ENCODE data around the gene TMEM132D.

Gene TMEM132D

DNA sequence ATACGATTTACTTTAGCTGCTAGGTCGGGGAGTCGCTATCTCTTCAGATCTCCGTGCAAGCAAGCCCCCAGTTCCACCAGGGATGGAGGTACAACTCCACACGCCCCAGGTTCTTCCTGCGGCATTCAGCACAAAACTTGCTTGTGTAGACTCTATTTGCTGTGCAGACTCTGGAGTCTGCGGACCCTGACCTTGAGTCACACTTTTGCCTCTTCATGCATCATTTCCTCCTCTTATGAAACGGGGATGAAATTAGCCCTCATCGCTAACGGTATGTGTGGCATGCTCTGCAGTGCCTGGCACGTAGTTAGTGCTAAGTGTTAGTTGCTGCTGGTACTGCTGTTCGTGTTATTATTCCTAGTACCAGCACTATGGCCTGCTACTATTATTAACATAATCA, 84.4 kb downstream of the TMEM132D start:
- no peak for DNase-seq

DNA sequence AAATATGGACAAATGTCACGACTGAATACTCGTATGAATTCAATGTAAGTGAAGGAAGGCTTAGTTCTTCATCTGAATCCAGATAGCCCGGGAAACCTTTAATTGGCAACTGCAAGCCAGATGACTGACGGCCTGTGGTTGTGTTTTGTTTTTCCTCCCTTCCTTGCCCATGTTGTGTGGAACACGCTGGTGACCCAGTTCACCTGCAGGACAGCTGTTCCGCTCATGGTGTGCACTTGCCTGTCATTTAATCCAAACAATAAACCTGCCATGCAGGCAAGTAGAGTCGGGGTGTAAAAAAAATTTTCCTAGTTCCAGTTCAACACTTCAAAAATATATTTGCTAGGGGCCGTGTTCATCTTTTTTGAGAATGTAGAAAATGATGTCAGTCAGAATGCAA, 88.0 kb downstream of the TMEM132D start:
- no peak for DNase-seq

DNA sequence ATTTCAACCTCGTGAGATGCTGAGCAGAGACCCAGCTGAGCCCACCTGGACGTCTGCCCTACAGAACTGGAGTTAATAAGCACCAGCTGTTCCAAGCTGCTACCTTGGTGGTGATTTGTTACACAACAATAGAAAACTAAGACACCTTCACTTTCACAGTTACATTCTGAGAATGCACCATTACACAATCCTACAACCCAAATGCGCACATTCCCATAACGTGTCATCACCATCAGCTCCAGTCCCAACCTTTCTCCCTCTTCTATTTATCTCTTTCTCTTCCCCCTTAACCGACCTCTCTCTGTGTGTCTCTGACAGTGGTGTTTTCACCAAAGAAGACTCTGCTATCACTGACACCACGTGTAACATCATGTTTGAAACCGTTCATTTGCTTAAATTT, 91.9 kb downstream of the TMEM132D start:
- no peak for DNase-seq

DNA sequence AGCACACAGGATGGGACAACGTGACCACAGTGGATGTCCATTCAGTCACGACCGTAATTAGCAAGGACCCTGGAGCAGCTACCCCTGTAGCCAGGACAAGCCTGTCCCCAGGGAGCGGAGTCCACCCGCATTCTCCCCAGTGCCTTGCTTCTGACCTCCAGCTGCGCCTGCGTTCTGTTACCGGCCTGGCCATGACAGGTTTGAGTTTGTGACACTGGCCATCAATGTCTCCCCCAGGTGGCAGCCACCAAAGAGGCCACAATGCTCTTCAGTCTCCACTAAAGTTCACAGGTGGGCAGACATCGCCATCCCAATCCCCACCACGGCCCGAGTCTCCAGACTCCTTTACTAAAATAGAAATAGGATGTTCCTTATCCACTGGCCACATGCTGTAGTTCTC, 96.7 kb downstream of the TMEM132D start:
- no peak for DNase-seq

DNA sequence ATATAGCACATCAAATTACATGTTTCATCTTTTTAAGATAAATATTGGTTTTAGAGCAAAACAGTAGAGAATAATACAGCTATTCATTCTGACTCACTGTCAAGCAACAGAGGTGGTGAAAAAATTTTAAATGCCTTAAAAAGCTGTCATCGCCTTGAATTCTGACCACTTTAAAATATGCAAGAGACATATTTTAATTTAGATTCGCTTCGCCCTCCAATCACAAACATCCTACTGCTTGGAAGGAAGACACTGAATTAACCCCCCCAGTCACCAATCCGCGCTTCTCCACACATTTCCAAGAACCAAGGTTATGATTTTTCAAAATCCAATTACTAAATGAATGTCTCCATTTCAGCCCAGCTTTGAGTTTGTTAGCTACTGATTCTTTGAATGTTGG, 112.4 kb downstream of the TMEM132D start:
- no peak for DNase-seq

DNA sequence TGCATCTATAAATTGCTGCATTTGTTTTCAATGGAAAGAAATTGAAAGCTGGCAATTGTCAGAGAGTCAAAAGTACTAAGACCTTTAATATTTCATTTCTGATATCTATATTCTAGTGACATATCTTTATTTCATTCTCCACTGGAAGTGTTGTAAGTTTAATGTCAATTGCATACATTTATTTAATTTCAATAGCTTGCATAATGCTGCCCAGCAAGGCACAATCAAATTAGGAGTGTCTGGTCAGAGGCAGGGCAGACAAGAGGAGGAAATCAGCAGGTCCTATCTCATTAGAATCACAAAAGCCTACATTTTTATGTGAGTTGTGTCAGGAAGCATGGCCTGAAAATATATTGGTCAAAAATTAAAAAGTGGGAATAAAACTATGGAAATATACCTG, 112.9 kb downstream of the TMEM132D start:
- no peak for DNase-seq

DNA sequence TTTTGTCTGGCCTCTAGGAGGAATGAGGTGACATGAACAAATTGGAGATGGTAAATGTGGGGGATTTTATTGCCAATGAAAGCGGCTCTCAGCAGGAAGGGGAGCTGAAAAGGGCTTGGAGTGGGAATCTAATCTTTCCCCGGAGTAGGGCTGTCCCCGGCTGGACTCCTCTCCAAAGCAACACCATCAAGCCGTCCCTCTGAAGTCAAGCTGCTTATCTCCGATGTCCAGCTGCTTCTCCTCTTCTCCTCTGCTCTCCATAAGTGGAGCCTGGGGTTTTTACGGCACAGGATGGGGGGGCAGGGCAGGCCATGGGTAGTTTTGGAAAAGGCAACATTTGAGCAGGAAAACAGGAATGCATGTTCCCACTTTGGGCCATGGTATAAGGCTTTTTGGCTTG, 113.5 kb downstream of the TMEM132D start:
- DNase-seq: no peak

DNA sequence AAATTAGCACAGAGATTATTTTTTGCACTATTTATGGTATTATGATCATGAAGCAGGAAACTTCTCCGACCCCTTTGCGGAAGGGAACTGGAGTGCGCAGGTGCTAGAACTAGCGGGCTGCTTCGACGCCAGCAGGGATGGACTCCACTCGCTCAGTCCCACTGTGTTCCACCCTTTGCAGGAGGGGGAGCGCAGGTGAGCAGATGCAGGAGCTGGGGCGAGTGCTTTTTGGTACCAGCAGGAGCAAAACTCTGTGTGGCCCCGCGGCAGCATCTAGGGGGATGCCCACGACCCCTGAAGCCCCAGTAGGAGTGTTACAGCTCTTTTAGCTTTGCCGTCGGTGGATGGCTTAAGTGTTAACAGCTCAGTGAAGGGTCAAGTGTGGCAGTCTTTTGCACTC, 113.9 kb downstream of the TMEM132D start:
- DNase-seq: no peak

DNA sequence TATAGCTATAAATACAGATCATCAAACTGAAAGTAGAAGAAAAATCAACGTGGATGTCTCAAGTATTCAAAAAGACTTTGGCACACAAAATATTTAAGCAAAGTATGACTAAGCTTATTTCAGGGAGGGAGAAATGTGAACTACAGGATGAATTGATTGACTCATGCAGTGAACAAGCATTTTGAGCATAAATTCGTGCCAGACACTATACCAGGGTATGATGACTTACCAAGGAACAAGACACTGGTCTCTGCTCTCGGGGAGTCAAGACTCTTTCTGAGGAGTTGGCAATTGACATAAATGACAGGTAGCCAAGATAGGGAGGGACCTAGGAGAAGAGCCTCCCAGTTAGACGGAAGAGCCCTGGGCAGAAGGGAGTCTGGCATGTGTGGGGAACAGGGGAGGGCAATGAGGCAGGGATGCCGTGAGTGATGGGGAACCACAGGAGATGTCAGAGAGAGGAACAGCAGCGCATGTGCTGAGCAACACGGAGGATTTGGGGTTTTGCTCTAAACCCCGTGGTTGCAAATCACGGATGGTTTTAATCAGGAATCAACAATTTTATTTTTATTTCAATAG, 115.2 kb downstream of the TMEM132D start:
- no peak for DNase-seq

DNA sequence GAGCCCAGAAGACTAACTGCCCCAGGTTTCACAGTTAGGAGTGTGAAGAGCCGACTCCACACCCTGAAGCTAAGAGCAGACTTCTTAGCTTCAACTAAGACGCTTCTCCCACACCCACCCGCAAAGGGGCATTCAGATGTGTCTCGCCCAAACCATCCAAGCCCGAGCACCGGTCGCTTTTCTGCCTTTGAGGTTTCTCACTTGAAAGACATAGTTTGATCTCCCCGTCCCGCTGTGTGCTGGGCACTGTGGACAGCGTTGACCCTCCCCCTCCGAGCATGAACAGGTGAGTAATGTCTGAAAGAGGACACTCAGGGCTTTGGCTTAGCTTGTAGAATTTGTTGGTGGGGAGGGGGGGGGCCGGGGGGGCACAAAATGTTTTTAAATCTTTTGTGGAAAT, 123.8 kb downstream of the TMEM132D start:
- no peak for DNase-seq

DNA sequence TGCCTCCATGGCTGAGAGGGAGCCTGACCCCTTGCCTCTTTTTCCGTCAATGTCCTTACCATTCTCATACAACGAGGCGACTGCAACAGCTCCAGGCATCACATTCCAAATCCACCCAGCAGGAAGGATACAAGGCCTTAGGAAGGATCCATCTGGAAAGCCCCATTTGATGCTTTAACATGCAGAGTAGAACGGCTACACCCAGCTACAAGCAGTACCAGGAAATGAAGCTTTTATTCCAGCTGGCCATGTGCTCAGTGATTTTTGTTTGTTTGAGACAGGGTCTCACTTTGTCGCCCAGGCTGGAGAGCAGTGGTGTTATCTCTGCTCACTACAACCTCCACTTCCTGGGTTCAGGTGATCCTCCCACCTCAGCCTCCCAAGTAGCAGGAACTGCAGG, 124.8 kb downstream of the TMEM132D start:
- DNase-seq: no peak

DNA sequence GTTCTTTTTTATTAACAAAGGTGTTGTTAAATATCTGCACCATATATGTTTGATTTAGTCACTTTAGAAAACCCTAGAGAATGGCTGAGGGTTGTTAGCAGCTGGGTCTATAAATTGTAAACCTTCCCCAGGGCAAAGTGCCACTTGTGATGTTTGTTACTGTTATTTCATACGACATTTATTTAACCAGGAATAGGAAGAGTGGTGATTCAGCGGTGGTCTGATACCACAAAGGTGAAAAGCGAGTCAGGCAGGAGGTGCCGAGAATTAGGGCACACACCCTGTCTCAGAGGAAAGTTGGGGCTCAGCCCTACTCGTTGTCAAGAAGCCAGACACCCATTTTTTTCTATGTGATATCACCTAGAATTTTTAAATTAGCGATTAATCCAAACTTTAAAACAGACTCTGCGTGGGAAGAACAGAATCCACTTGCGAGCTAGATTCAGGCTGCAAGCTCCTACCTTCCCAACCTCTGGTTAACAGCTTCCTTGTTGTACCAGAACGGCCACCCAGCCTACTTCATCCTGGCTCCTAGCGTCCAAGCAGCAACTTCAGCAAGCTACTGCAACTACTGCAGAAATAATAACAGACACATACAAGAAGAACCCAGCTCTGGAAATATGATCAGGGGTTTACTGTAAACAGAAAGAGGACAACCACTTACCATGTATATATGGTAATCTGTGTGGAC, 126.7 kb downstream of the TMEM132D start:
- no peak for DNase-seq

DNA sequence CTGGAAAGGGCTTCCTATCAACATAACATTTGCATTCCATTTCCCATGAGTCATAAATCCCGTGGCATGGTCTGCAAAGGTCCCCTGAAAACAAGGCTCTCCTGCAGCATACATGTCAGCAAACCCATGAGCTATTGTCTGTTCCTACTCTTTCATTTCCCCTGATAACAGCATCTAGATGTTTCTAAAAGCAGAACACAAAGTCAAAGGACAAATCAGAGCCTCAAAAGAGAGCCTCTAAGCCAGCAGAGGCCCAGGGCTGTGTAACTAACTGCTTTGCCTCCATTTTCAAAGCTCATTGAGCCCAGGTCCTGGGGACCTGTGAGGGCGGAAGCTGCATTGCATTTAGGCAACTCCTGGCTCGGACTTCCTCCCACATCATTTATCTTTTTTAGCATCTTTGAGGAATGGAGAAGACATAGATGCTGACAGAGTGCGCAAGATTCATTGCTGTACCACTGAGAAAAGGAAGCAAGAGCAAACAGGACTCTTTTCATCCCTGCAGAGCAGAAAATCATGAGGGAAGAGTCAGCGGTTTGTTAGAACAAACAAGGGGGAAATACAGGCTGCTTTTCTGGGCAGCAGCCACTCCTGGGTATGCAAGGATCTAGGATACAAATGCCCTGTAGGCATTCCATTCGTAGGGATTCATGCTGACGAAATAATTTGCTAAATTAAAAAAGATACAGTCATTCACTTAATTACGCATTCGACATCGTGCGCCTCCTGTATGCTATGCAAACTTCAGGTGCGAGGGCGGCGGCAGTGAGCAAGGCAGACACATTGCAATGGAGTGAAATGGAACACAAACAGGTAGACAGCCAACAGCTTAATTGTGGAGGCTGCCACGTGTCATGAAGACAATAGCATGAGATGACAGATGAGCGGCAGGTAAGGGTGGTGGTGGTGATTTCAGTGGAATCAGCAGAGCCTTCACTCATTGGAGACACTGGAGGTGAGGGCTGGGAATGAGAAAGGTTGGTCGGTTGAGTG, 131.0 kb downstream of the TMEM132D start:
- no peak for DNase-seq

DNA sequence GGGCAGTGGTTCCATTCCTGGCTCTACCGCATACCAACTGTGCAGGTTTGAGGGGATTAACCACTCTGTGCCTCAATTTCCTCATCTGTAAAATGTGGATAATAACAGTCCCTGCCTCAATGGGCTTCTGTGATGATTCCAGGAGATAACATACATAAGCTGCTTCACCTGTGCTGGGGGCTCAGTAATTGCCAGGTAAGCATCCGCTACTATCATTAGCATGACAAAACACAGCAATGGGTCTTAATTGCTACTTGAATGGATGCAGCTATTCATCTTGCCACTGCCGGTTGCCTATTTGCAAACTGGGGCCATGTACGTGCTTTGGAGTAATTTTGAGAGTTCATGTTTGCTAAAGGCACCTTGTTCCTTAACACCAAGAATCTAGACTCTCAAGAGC, 132.6 kb downstream of the TMEM132D start:
- DNase-seq: no peak

DNA sequence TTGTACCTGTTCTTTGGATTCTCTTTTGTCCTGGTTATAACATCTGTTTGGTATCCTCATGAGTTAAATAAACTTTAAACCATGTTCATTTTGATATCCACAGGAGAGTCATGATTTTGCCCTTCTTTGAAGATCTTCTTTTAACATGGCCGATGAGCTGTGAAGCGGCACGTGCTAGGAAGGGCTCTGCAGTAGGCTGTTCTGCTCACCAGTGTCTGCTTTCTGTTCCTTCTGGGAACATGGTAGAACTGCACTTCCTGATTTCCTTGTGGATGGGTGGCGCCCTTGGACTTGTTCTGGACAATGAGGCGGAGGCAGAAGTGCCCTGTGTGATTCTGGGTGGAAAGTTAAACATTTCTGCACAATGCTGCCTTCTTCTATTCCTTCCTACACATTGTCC, 138.1 kb downstream of the TMEM132D start:
- DNase-seq: no peak

DNA sequence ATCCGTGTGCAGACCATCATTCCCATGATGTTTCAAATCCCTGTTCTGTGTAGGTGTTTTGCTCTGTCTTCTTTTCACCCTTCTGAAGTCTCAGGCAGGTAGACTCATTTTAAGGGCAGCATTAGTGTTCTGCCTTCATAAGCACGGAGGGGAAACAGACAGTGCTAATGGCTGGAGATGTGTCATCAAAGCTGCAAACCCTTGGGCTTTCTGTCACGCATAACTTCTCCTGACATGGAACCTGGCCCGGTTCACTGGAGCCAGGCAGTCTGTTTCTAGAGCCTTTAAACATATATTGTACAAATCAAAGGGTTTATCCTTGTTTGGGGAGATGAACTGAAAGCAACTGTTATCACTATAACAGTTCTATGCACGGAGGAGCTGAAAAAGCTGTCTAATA, 141.4 kb downstream of the TMEM132D start:
- DNase-seq: no peak

DNA sequence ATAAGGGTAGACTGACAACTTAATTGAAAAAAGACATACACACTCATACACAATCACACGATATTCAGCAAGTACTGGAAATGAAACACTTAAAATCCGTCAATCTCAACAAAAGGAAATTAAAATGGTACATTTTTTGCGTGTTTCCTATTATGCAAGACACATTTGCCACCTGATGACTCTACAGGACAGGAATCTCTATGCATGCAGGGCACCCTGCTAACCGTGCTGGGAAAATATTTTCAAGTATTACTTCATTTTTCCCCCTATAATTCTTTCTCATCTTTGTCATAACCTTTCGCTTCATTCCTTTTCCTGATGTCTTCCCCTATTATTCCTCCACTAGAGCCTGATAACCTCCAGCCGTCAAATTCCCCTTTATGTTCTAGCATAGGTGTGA, 150.2 kb downstream of the TMEM132D start:
- DNase-seq: no peak

DNA sequence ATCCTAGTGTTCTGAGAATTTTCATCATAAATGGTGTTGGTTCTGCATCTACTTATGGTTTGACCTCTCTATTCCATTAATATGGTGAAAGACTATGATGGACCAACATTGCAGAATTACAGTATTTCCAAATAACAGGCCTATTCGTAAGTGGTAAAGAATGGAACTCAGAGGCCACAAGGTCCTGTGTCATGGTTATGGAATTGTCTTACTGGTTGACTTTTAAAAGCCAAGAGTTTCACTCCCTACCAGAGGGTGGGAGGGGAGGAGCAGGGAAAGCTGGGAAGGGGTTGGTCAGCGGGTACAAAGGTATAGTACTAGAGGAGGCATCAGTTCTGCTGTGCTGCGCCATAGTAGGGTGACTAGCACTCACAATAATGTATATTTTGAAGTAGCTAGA, 153.4 kb downstream of the TMEM132D start:
- no peak for DNase-seq

DNA sequence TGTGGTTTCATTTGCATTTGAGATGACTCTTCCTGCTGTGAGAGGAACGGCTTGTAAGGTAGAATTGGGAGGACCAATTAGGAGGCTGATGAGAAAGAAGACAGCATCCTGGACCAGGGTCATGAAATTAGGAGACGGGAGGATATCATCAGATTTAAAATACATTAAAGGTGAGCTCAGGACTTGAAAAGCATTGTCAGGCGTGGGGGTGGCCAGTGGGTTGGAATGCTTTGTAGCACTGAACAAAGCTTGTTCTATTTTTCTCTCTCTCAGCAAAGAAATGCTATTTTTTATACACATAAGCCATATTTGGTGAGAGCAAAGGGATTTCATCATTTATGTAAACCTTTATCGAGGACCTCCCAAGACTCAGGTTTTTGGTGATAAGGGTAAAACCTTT, 157.5 kb downstream of the TMEM132D start:
- DNase-seq: no peak

DNA sequence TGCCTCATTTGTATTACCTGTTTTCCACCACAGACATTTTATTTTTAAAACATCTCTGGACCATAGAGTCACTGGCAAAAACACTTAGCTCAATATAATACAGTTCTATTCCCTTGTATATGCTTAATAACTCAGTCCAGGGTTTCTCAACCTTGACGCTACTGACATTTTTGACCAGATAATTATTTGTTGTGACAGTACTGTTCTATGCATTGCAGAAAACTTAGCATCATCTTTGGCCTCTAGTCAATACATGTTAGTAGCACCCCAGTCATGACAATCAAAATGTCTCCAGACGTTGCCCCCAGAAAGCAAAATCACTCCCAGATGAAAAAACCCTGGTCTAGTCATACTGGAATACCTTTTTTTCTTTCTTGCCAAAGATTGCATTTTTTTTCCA, 174.7 kb downstream of the TMEM132D start:
- DNase-seq: no peak

DNA sequence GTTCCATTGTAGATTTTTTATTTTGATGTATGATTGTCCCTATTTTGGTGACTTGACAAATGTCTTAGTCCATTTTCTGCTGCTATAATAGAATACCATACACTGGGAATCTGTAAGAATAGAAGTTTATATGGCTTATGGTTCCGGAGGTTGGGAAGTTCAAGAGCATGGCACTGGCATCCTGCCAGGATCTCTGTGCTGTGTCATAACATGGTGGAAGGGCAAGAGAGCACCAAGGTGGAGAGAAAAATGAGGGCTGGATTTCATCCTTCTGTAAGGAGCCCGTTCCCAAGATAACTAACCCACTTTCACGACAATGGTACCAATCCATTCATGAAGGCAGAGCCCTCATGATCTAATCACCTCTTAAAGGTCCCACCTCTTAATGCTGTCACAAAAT, 176.7 kb downstream of the TMEM132D start:
- DNase-seq: no peak

DNA sequence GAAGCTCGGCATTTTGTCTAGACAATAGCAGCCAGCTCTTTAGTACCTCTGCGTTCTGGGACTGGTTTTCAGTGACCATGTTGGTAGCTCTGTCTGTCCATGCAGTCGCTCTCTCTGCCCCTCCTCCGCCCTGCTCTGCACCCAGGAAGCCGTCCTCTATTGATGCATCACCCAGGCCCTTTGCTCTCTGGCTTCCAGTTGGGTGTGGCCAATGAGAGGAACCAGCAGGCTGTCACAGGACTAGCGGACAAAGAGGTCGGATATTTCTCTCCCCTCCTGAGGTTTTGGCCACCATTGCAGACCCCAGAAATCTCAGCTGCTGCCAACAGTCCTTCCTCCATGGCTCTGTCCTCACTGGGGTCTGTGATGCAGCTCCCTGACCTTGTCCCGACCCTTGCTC, 180.6 kb downstream of the TMEM132D start:
- no peak for DNase-seq

DNA sequence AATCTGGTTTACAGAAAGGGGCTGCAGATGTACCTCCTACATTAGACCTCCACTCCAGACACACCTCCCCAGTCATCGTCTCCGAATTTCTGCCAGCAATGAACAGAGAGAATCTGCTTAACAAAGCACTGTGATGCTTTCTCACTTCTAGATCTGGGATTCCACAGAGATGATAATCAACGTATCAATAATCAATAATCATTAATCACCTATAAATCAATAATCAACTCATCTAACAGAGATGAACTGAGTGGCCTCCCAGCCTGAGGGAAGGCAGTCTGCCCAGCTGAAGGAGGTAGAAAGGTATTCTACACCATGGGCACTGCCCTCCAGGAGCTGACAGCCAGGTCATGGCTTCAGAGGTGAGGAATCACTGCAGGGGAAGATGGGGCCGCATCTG, 183.2 kb downstream of the TMEM132D start:
- DNase-seq: no peak

DNA sequence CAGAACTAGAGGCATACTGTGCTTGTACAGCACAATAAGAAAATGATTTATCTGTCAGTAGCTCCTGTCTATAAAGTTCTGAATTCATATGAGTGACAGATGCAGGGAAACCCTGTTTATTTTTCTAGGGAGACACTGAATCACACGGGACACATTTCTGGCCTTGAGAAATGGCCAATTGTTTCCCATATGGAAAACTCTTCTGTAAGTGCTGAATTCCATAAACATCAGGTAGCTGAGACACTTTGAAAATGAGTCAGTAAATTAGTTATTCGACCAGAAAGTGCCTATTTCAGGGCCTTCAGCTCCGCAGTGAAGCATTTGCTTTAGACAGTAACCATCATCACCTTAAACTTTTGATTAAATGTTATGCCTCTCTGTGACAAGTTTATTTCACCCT, 184.4 kb downstream of the TMEM132D start:
- DNase-seq: no peak
